BJ (cell line): Measurements from ENCODE around the gene SNAP25. TPM values are rescaled to one million over a fixed set of nuclear protein-coding genes. Genes with fewer than 3 reads are reported as not detected.

Experiments used
- CTCF ChIA-PET: fragments of 350-600 bp; formaldehyde crosslinking; extraction: SDS; loops from one replicate; lab custom pipeline; 2021; ENCODE audit warnings: antibody characterized with exemption, inconsistent platforms; lab: Yijun Ruan, JAX
- POLR2A ChIA-PET: fragments of 300-600 bp; sonication (Branson Sonifier 250); formaldehyde crosslinking; extraction: SDS; loops from one replicate; lab custom pipeline; 2021; ENCODE audit warnings: antibody characterized with exemption; lab: Charles Lee
- DNase-seq: peaks from one replicate; pipeline ENCODE4 v3.0.0-alpha.2; 2011; ENCODE audit warnings: low read depth
- H3K27me3 ChIP-seq: 2 replicates; pipeline ENCODE4 v1.6.0; 2011; ENCODE audit warnings: low read length; ENCODE audit not compliant: control insufficient read depth, insufficient read depth
- H3K36me3 ChIP-seq: 2 replicates; pipeline ENCODE4 v1.5.1; 2011; ENCODE audit warnings: low read length; ENCODE audit not compliant: control insufficient read depth, insufficient read depth
- H3K4me3 ChIP-seq: 2 replicates; pipeline ENCODE4 v1.5.1; 2011; ENCODE audit warnings: low read depth, mild to moderate bottlenecking, control low read depth, low read length
- polyA plus RNA-seq: library from polyadenylated mRNA; depleted of rRNA; stranded (reverse); fragments of >200 nt; gene quantifications from 2 replicates; pipeline ENCODE4 v1.2.3, GENCODE V29; 2011
- TF ChIP-seq, protein P1 (sequence below): IDR thresholded peaks from 2 replicates; pipeline ENCODE4 v1.5.1; 2011; ENCODE audit warnings: low read depth, mild to moderate bottlenecking, control low read depth, inconsistent platforms, low read length, moderate library complexity; ENCODE audit not compliant: insufficient read depth

SNAP25 gene
- polyA plus RNA-seq, 1 experiment = 0.56 TPM

DNA sequence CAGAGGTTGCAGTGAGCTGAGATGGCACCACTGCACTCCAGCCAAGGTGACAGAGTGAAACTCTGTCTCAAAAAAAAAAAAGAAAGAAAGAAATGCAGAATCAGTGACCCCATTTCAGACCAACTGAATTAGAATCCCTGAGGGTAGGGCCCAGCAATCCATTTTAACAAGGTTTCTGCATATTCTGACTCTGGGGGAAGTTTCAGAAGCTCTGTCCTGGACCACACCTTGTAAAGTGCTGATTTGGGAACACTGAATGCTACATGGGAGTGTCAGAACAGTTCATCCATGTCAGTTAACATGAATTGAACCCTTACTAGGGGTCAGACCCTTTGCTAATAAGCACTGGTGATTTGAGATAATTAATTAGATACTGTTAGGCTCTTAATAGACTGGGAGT, 52.0 kb downstream of the SNAP25 start:
- Histone ChIP-seq H3K36me3 (no peaks in the 10 kb centered on the region), H3K4me3 (no peak overlapping the region), H3K27me3 (no peaks in the 10 kb centered on the region)
- no peak for DNase-seq
- ChIA-PET POLR2A (no interaction called here), CTCF (interaction anchor here (0.9 kb wide), 1 partner anchor 292 kb away, joined by 3 read pairs; no protein-coding TSS in a partner anchor)
- TF ChIP-seq, protein P1, sequence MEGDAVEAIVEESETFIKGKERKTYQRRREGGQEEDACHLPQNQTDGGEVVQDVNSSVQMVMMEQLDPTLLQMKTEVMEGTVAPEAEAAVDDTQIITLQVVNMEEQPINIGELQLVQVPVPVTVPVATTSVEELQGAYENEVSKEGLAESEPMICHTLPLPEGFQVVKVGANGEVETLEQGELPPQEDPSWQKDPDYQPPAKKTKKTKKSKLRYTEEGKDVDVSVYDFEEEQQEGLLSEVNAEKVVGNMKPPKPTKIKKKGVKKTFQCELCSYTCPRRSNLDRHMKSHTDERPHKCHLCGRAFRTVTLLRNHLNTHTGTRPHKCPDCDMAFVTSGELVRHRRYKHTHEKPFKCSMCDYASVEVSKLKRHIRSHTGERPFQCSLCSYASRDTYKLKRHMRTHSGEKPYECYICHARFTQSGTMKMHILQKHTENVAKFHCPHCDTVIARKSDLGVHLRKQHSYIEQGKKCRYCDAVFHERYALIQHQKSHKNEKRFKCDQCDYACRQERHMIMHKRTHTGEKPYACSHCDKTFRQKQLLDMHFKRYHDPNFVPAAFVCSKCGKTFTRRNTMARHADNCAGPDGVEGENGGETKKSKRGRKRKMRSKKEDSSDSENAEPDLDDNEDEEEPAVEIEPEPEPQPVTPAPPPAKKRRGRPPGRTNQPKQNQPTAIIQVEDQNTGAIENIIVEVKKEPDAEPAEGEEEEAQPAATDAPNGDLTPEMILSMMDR = no peak

DNA sequence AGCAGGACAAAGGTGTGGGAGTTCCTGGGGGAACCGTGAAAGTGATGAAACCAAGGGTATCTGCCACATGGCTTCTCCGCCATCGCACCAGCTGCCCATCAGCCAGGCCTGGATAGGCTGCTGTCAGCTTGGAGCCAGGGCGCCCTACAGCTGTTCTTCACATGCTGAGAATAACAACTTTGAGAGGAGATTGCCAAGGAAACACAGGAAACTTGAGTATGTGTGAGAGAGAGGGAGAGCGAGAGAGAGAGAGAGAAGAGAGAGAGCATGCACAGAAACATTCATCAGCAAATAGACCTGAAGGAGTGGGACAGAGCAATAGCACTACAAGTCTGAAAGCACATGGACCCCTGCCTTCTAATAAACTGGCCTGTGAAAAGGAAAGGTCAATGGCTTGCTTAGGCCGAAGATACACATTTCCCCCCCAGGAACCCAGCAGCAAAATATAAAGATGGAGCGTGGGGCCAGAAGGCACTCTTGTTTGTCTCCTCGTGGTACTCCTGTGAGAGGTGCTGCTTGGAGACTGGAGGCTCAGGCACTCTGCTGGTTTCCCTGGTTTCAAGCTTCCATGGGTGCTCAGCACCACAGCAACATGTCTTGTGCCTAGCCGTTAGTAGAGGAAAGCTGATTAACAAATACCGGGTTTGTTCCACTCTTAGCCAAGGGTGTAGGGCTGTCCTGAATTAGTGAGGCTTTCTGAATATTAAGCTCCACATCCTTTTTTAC, 53.0 kb downstream of the SNAP25 start:
- H3K4me3 ChIP-seq = no peak overlapping the region
- DNase-seq = no peak
- H3K36me3 ChIP-seq = no peaks in the 10 kb centered on the region
- POLR2A ChIA-PET = no interaction called here
- CTCF ChIA-PET = interaction anchor here (0.8 to 1.4 kb wide), 3 partner anchors 9 to 186 kb away, joined by 3 read pairs; no protein-coding TSS in a partner anchor
- no peaks in the 10 kb centered on the region for H3K27me3 ChIP-seq
- TF ChIP-seq, protein P1 = no peak

DNA sequence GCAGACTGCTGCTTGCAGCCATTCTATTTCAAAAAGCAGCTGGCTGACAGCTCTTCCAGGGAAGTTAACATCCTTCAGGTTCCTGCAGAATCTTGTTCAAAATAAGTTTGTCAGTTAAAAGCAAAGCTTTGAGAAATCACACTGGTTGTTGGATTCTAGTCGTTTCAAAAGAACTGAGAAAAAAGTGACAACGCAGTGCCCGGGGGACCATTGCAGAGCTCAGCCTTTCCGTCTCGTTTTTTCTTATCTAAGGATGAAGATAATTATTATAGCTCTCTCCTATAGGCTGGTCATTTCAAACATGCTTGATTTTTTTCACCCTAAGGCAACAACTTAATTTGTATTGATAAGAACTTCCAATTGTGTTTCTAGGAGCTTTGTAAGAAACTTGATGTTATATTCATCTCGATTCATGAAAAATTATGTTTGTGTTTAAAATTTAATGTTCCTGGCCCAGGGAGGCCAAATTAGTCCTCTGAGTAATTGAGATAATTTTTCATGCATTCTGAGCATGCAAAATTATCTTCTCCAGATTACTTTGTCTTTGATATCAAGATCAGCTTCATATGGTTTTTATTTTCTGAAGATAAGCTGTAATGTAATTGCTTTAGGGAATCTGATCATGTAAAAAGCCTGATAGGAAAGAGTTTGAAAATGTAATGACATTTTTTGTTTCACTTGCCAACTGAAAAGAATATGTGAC, 58.4 kb downstream of the SNAP25 start:
- TF ChIP-seq, protein P1 = no peak
- DNase-seq = no peak
- no peak overlapping the region for H3K4me3 ChIP-seq
- H3K36me3 ChIP-seq = no peaks in the 10 kb centered on the region
- CTCF ChIA-PET = interaction anchor here (1.0 kb wide), 2 partner anchors 150 to 299 kb away, joined by 3 read pairs; no protein-coding TSS in a partner anchor
- POLR2A ChIA-PET = interaction anchor here (0.6 to 0.7 kb wide), 2 partner anchors 24 to 58 kb away, joined by 3 to 8 read pairs; partner anchors contain the start of gene SNAP25
- no peaks in the 10 kb centered on the region for H3K27me3 ChIP-seq

DNA sequence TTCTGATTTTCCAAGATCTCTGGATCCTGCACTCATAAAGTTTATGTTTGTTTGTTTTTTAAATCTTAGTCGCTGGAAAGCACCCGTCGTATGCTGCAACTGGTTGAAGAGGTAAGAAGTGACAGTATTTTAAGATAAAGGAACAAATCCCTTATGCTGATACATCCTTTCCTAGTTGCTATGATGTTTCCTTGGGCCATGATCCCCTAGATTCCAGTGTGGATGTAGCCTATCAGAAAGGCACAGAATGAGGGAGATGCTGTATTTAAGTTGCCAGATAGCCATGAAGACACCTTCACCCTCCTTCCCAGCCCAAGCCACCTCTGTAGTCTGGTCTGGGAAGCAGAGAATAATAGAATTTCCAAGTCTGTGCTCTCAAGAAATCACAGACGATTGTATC, 59.0 kb downstream of the SNAP25 start:
- H3K27me3 ChIP-seq = no peaks in the 10 kb centered on the region
- TF ChIP-seq, protein P1 = no peak
- ChIA-PET POLR2A (no interaction called here), CTCF (no interaction called here)
- H3K4me3 ChIP-seq = no peak overlapping the region
- no peak for DNase-seq
- H3K36me3 ChIP-seq = no peaks in the 10 kb centered on the region

DNA sequence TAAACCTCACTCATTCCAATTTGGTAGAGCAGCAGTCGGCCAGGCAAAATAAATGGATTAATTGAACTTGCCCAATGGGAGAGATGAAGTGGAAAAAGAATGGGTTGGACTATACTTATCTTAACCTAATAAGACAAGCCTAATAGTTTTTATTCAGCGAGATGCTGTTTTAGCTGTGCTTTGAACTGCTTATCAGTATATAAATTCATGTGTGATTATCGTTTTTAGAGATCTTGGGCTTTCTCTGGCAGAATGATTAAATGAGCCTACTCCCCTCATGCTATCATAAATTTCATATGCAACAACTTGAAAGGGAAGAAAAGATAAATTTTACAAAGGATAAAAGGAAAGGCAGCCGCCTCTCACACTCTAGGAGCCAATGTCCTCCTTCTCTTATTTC, 59.8 kb downstream of the SNAP25 start:
- H3K27me3 ChIP-seq = no peaks in the 10 kb centered on the region
- no peaks in the 10 kb centered on the region for H3K36me3 ChIP-seq
- no peak for DNase-seq
- POLR2A ChIA-PET = no interaction called here
- CTCF ChIA-PET = no interaction called here
- TF ChIP-seq, protein P1 = no peak
- H3K4me3 ChIP-seq = no peak overlapping the region
